Natural killer cell (primary cell): ENCODE measurements around the gene ARHGAP26. TPM values are rescaled to one million over a fixed set of nuclear protein-coding genes. Genes with fewer than 3 reads are reported as not detected.

ENCODE experiments used
- ATAC-seq, 3 donors: fragments of 150-1000 bp in 2 of 3; fragments of 200-7000 bp in 1 of 3; cut with Tn5 transposase; 1 replicate in 1 of 3; 2 replicates in 2 of 3; pipeline ENCODE4 v1.10.0; 2021; ENCODE audit warnings: mild to moderate bottlenecking in 2 of 3, moderate library complexity in 2 of 3
- DNase-seq, 2 donors: peaks; one replicate each; pipeline versions ENCODE4 v3.0.0 to v3.0.0-alpha.2; 2013 to 2021; ENCODE audit warnings: mixed read lengths in 1 of 2
- H3K27ac ChIP-seq: one replicate; pipeline ENCODE4 v1.5.1; 2013; ENCODE audit warnings: mild to moderate bottlenecking, low read length
- H3K27me3 ChIP-seq: one replicate; pipeline ENCODE4 v1.6.1; 2013; ENCODE audit warnings: low read length; ENCODE audit not compliant: control insufficient read depth, insufficient read depth
- H3K36me3 ChIP-seq: one replicate; pipeline ENCODE4 v1.6.1; 2013; ENCODE audit warnings: low read length; ENCODE audit not compliant: control insufficient read depth, insufficient read depth
- H3K4me1 ChIP-seq: one replicate; pipeline ENCODE4 v1.6.1; 2013; ENCODE audit warnings: low read length; ENCODE audit not compliant: control insufficient read depth, insufficient read depth
- H3K4me3 ChIP-seq: one replicate; pipeline ENCODE4 v1.5.1; 2013; ENCODE audit warnings: low read length
- H3K9me3 ChIP-seq: one replicate; pipeline ENCODE4 v1.6.1; 2013; ENCODE audit warnings: low read length; ENCODE audit not compliant: control insufficient read depth, insufficient read depth
- H3K27ac Mint-ChIP-seq, 2 donors: one replicate each; pipeline ENCODE4 v1.8.0; 2022; ENCODE audit warnings: mild to moderate bottlenecking in 2 of 2, mixed read lengths in 2 of 2, moderate library complexity in 1 of 2
- H3K27me3 Mint-ChIP-seq, 2 donors: one replicate each; pipeline ENCODE4 v1.8.0; 2022; ENCODE audit warnings: low read depth in 2 of 2, mixed read lengths in 2 of 2
- H3K36me3 Mint-ChIP-seq: one replicate; pipeline ENCODE4 v1.8.0; 2022; ENCODE audit warnings: mixed read lengths
- H3K4me1 Mint-ChIP-seq, 2 donors: one replicate each; pipeline ENCODE4 v1.8.0; 2022; ENCODE audit warnings: mixed read lengths in 2 of 2
- H3K4me3 Mint-ChIP-seq: one replicate; pipeline ENCODE4 v1.8.0; 2022; ENCODE audit warnings: mild to moderate bottlenecking, moderate library complexity, mixed read lengths
- H3K9me3 Mint-ChIP-seq, 2 donors: one replicate each; pipeline ENCODE4 v1.8.0; 2022; ENCODE audit warnings: mixed read lengths in 2 of 2
- WGBS: methylation state at CpG from one replicate; pipeline ENCODE4 v1.1.7; 2013; ENCODE audit warnings: missing lambda C conversion rate; ENCODE audit not compliant: insufficient coverage; 5-methylcytosine and 5-hydroxymethylcytosine counted together
- intact Hi-C: fragments of 100-400 bp; cut with micrococcal nuclease; formaldehyde crosslinking; loops from one replicate; pipeline ENCODE4 v1.14.2; 2022
- total RNA-seq, 4 donors: library from RNA; stranded (reverse); fragments of 120-200 nt in 1 of 4; gene quantifications; one replicate each; pipeline versions ENCODE4 v1.2.3 to v1.2.4, GENCODE V29; 2013 to 2022
- TF ChIP-seq, protein P1 (sequence below): fragments of 200-600 bp; IDR thresholded peaks from one replicate; pipeline ENCODE4 v1.8.0; 2022; ENCODE audit warnings: antibody characterized with exemption

ARHGAP26 gene
- total RNA-seq, 3 donors from 2014 or later (not counting 1 experiment from before 2014, with no cell fraction given) = 153 to 159 (median 158) TPM

- ATAC-seq (no peak), DNase-seq (no peak)
- no peak overlapping the region for H3K4me3 Mint-ChIP-seq
- H3K27ac Mint-ChIP-seq = no peak overlapping the region
- intact Hi-C loops = no loop called here
- H3K9me3 Mint-ChIP-seq = peaks cover 0 to 7% of the 10 kb centered on the region in 2 donors
- H3K4me1 ChIP-seq = no peaks in the 10 kb centered on the region
- no peaks in the 10 kb centered on the region for H3K36me3 Mint-ChIP-seq
- TF ChIP-seq, protein P1, sequence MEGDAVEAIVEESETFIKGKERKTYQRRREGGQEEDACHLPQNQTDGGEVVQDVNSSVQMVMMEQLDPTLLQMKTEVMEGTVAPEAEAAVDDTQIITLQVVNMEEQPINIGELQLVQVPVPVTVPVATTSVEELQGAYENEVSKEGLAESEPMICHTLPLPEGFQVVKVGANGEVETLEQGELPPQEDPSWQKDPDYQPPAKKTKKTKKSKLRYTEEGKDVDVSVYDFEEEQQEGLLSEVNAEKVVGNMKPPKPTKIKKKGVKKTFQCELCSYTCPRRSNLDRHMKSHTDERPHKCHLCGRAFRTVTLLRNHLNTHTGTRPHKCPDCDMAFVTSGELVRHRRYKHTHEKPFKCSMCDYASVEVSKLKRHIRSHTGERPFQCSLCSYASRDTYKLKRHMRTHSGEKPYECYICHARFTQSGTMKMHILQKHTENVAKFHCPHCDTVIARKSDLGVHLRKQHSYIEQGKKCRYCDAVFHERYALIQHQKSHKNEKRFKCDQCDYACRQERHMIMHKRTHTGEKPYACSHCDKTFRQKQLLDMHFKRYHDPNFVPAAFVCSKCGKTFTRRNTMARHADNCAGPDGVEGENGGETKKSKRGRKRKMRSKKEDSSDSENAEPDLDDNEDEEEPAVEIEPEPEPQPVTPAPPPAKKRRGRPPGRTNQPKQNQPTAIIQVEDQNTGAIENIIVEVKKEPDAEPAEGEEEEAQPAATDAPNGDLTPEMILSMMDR = no peak
- H3K4me3 ChIP-seq = no peak overlapping the region
- H3K27me3 ChIP-seq = no peaks in the 10 kb centered on the region
- H3K27ac ChIP-seq = no peak overlapping the region
- no peaks in the 10 kb centered on the region for H3K4me1 Mint-ChIP-seq
- 90% methylated on average over 2 of the region's 2 CpGs for WGBS
- H3K36me3 ChIP-seq = no peaks in the 10 kb centered on the region
- no peaks in the 10 kb centered on the region for H3K27me3 Mint-ChIP-seq
- H3K9me3 ChIP-seq = no peaks in the 10 kb centered on the region
Observed at GRCh38 chr5:143249851-143250250, 479.7 kb downstream of the ARHGAP26 start.

DNA sequence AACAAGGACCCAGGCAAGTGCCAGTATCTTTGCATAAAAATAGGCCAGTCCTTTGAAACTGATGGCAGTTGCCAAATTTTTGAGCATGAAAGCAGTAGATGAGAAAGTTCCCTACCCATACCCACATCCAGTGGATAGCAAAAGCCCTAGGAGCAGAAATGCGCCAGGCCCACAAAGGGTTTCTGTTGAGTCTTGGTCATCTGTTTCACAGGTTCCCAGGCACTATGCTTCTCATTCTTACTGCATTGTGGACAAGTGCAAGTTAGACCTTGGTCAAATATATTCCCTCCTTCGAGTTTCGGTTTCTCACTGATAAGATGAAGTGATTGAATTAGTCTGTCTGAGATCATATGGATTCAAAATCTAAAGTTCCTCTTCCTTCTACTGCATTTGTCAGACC, 481.0 kb downstream of the ARHGAP26 start:
- Histone ChIP-seq H3K4me1 (no peaks in the 10 kb centered on the region), H3K36me3 (no peaks in the 10 kb centered on the region), H3K4me3 (no peak overlapping the region), H3K27ac (no peak overlapping the region), H3K9me3 (no peaks in the 10 kb centered on the region), H3K27me3 (no peaks in the 10 kb centered on the region)
- DNase-seq = no peak
- Mint-ChIP-seq H3K9me3 (peaks cover 0 to 7% of the 10 kb centered on the region in 2 donors), H3K4me1 (no peaks in the 10 kb centered on the region), H3K4me3 (no peak overlapping the region), H3K27ac (no peak overlapping the region), H3K36me3 (no peaks in the 10 kb centered on the region), H3K27me3 (no peaks in the 10 kb centered on the region)
- TF ChIP-seq, protein P1 = no peak
- ATAC-seq = no peak
- intact Hi-C loops = no loop called here
- WGBS = 87% methylated on average over 3 of the region's 3 CpGs

DNA sequence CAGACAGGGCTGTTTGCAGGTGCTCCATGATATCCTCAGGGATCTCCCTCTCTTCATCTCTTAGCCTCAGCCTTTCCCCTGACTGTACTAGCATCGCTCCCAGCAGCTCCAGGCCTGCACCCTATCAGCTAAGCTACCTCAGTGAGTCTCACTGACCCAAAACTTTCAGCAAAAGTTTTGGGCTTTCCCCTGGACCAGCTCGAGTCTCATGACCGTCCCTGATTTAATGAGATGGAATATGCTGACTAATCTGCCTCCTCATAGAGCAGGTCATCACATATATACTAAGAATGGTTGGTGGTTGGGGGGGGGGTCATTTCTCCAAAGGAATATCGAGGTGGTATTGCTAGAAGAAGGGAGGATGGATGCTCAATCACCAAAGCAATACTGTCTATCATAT, 481.8 kb downstream of the ARHGAP26 start:
- no peak overlapping the region for H3K4me3 ChIP-seq
- ATAC-seq (no peak), DNase-seq (no peak)
- intact Hi-C loops = no loop called here
- Mint-ChIP-seq H3K36me3 (no peaks in the 10 kb centered on the region), H3K9me3 (peaks cover 0 to 7% of the 10 kb centered on the region in 2 donors), H3K4me3 (no peak overlapping the region), H3K4me1 (no peaks in the 10 kb centered on the region), H3K27ac (no peak overlapping the region), H3K27me3 (no peaks in the 10 kb centered on the region)
- H3K4me1 ChIP-seq = no peaks in the 10 kb centered on the region
- H3K36me3 ChIP-seq = no peaks in the 10 kb centered on the region
- WGBS = 58% methylated on average over 2 of the region's 4 CpGs
- no peak overlapping the region for H3K27ac ChIP-seq
- no peaks in the 10 kb centered on the region for H3K9me3 ChIP-seq
- H3K27me3 ChIP-seq = no peaks in the 10 kb centered on the region
- TF ChIP-seq, protein P1 = no peak

- Histone ChIP-seq H3K9me3 (no peaks in the 10 kb centered on the region), H3K27me3 (no peaks in the 10 kb centered on the region), H3K27ac (no peak overlapping the region), H3K4me3 (no peak overlapping the region), H3K36me3 (no peaks in the 10 kb centered on the region), H3K4me1 (no peaks in the 10 kb centered on the region)
- ATAC-seq = no peak
- Mint-ChIP-seq H3K27ac (no peak overlapping the region), H3K36me3 (no peaks in the 10 kb centered on the region), H3K9me3 (no peaks in the 10 kb centered on the region), H3K4me3 (no peak overlapping the region), H3K4me1 (no peaks in the 10 kb centered on the region), H3K27me3 (no peaks in the 10 kb centered on the region)
- no peak for DNase-seq
- intact Hi-C loops = no loop called here
- TF ChIP-seq, protein P1 = no peak
- 96% methylated on average over 7 of the region's 7 CpGs for WGBS
Observed at GRCh38 chr5:143254819-143255218, 484.6 kb downstream of the ARHGAP26 start.
